DND-41 (cell line): Measurements from ENCODE around the gene TBC1D17.

Experiments
- ATAC-seq: fragments of 200-7000 bp; cut with Tn5 transposase; 3 replicates; pipeline ENCODE4 v1.9.1; 2021; ENCODE audit warnings: low read depth; ENCODE audit not compliant: insufficient read depth
- DNase-seq: peaks from one replicate; pipeline ENCODE4 v3.0.0-alpha.2; 2020
- H2AFZ ChIP-seq: 2 replicates; pipeline ENCODE4 v1.6.0; 2012; ENCODE audit warnings: low read depth, low read length
- H3K27ac ChIP-seq: 2 replicates; pipeline ENCODE4 v1.5.1; 2012; ENCODE audit warnings: low read length, inconsistent platforms
- H3K27me3 ChIP-seq: fragments of 200-600 bp; sonication (generic); 2 replicates; pipeline ENCODE4 v1.6.0; 2012; ENCODE audit warnings: low read length, mild to moderate bottlenecking, inconsistent platforms; ENCODE audit not compliant: insufficient read depth, poor library complexity
- H3K36me3 ChIP-seq: 2 replicates; pipeline ENCODE4 v1.5.1; 2012; ENCODE audit warnings: low read length, inconsistent platforms; ENCODE audit not compliant: insufficient read depth
- H3K4me1 ChIP-seq: 2 replicates; pipeline ENCODE4 v1.5.1; 2012; ENCODE audit warnings: mild to moderate bottlenecking, low read length; ENCODE audit not compliant: insufficient read depth
- H3K4me2 ChIP-seq: 2 replicates; pipeline ENCODE4 v1.6.0; 2012; ENCODE audit warnings: mild to moderate bottlenecking, moderate library complexity, low read length, inconsistent platforms; ENCODE audit not compliant: insufficient read depth
- H3K4me3 ChIP-seq, 2 experiments: fragments of 200-600 bp in 1 of 2; shearing (Covaris generic) in 1 of 2; 2 replicates each; pipeline ENCODE4 v1.5.1; 2012 to 2016; ENCODE audit warnings: inconsistent platforms in 2 of 2, low read length in 2 of 2, mild to moderate bottlenecking in 2 of 2, low read depth in 1 of 2, moderate library complexity in 1 of 2
- H3K79me2 ChIP-seq: 2 replicates; pipeline ENCODE4 v1.6.0; 2012; ENCODE audit warnings: low read length, inconsistent platforms; ENCODE audit not compliant: insufficient read depth
- H3K9ac ChIP-seq: 2 replicates; pipeline ENCODE4 v1.6.0; 2012; ENCODE audit warnings: low read depth, mild to moderate bottlenecking, inconsistent platforms, low read length, moderate library complexity
- H3K9me3 ChIP-seq: 2 replicates; pipeline ENCODE4 v1.5.1; 2012; ENCODE audit warnings: low read length, moderate library complexity, mild to moderate bottlenecking, inconsistent platforms; ENCODE audit not compliant: insufficient read depth, severe bottlenecking
- H4K20me1 ChIP-seq: 2 replicates; pipeline ENCODE4 v1.6.0; 2012; ENCODE audit warnings: low read length; ENCODE audit not compliant: insufficient read depth
- CTCF ChIP-seq: IDR thresholded peaks from 2 replicates; pipeline ENCODE4 v1.5.1; 2012; ENCODE audit warnings: borderline replicate concordance, low read length, moderate library complexity, mild to moderate bottlenecking; ENCODE audit not compliant: poor library complexity, severe bottlenecking; ENCODE audit errors: extremely low read depth
- EZH2 ChIP-seq: IDR thresholded peaks from 3 replicates; pipeline ENCODE4 v1.6.1; 2012; ENCODE audit warnings: borderline replicate concordance, low read depth, mild to moderate bottlenecking, moderate library complexity, low read length, inconsistent platforms; ENCODE audit not compliant: severe bottlenecking

The TBC1D17 gene

GRCh38 chr19:49894879-49895565 lies 17.5 kb downstream of the TBC1D17 start:
- Histone ChIP-seq H3K36me3 (no peaks in the 10 kb centered on the region), H3K4me3 (no peak overlapping the region), H3K27ac (no peak overlapping the region), H3K4me2 (no peak overlapping the region), H3K9ac (no peak overlapping the region), H3K27me3 (no peaks in the 10 kb centered on the region), H3K4me1 (peaks cover 7% of the 10 kb centered on the region; the same call in 1 of the 2 replicates), H3K9me3 (no peaks in the 10 kb centered on the region), H2AFZ (no peak overlapping the region), H3K79me2 (no peaks in the 10 kb centered on the region), H4K20me1 (no peaks in the 10 kb centered on the region)
- no peak for DNase-seq
- no peak for ATAC-seq
- TF ChIP-seq EZH2, result no peak
- TF ChIP-seq CTCF, result no peak

- ATAC-seq, result no peak
- no peak overlapping the region for H3K4me3 ChIP-seq
Measured at GRCh38 chr19:49895566-49896297, 18.2 kb downstream of the TBC1D17 start.

GRCh38 chr19:49896863-49897621 lies 19.5 kb downstream of the TBC1D17 start, which contains the start of gene IL4I1:
IL4I1 (minus strand) TSS chr19:49896887; CDS start chr19:49896160, 727 bp downstream.
- no peaks in the 10 kb centered on the region for H3K9me3 ChIP-seq
- H3K27ac ChIP-seq, result no peak within 1 kb of the TSS
- no peaks in the 10 kb centered on the region for H3K79me2 ChIP-seq
- no peaks in the 10 kb centered on the region for H3K27me3 ChIP-seq
- H3K4me3 ChIP-seq, result no peak within 1 kb of the TSS
- H2AFZ ChIP-seq, result no peak within 1 kb of the TSS
- ATAC-seq (peak; percentile 58; the same call in 2 of the 3 replicates), DNase-seq (no peak)
- H4K20me1 ChIP-seq, result no peaks in the 10 kb centered on the region
- no peak for TF ChIP-seq CTCF
- TF ChIP-seq EZH2, result no peak
- H3K36me3 ChIP-seq, result no peaks in the 10 kb centered on the region
- no peak within 1 kb of the TSS for H3K9ac ChIP-seq
- peaks cover 7% of the 10 kb centered on the region; the same call in 1 of the 2 replicates for H3K4me1 ChIP-seq
- H3K4me2 ChIP-seq, result no peak within 1 kb of the TSS

More at GRCh38 chr19:49895566-49896297, 18.2 kb downstream of the TBC1D17 start:
- Histone ChIP-seq H3K36me3 (no peaks in the 10 kb centered on the region), H3K9ac (no peak overlapping the region), H3K4me1 (peaks cover 7% of the 10 kb centered on the region; the same call in 1 of the 2 replicates), H2AFZ (no peak overlapping the region), H3K27me3 (no peaks in the 10 kb centered on the region), H3K9me3 (no peaks in the 10 kb centered on the region), H3K79me2 (no peaks in the 10 kb centered on the region), H3K4me2 (no peak overlapping the region), H4K20me1 (no peaks in the 10 kb centered on the region), H3K27ac (no peak overlapping the region)
- TF ChIP-seq EZH2 (no peak), CTCF (no peak)
- no peak for DNase-seq
